ENCODE measurements around the gene PCDHGA7.

GRCh38 chr5:141374627-141375026 lies 7.9 kb upstream of the PCDHGA7 start:
- TF ChIP-seq CTCF (optimal IDR thresholded peaks at IDR 0.05 in 1 of 3, IDR thresholded peaks at IDR 0.05 in 1 of 3, conservative IDR thresholded peaks at IDR 0.05 in 1 of 3; ENCODE audit: extremely low read depth in 1 of 3, insufficient read depth in 2 of 3, low read length in 3 of 3), result no peak
- no peak for TF ChIP-seq EZH2 (IDR thresholded peaks at IDR 0.05; ENCODE audit: low read length)

All from keratinocyte (primary cell).